GM13977 (cell line): ENCODE data around the gene USP11.
"Not testable (repeated sequence)": the region's sequence is repeated elsewhere in the genome, so short reads cannot be mapped to it uniquely, and the experiment has no call there.

Experiments used
- DNase-seq: peaks from one replicate; pipeline ENCODE4 v3.0.0; 2012; ENCODE audit warnings: low spot score
- CTCF ChIP-seq: IDR thresholded peaks from 2 replicates; pipeline ENCODE4 v1.5.1; 2012; ENCODE audit warnings: mild to moderate bottlenecking, control low read depth; ENCODE audit not compliant: insufficient read depth; ENCODE audit errors: extremely low read depth, missing control alignments
- in situ Hi-C: fragments of 300-500 bp; cut with MboI; formaldehyde crosslinking; loops from one replicate; pipeline ENCODE4 v1.12.0; 2022; ENCODE audit warnings: low sequenced_read_pairs, low pct_unique_long_range_greater_than_20kb, mixed read lengths, inconsistent platforms; ENCODE audit not compliant: unreplicated experiment

The USP11 gene

GRCh38 chrX:47283015-47283771, 50.4 kb downstream of the USP11 start:
- no peak for DNase-seq
- in situ Hi-C loops = no loop called here
- TF ChIP-seq CTCF = no peak

DNA sequence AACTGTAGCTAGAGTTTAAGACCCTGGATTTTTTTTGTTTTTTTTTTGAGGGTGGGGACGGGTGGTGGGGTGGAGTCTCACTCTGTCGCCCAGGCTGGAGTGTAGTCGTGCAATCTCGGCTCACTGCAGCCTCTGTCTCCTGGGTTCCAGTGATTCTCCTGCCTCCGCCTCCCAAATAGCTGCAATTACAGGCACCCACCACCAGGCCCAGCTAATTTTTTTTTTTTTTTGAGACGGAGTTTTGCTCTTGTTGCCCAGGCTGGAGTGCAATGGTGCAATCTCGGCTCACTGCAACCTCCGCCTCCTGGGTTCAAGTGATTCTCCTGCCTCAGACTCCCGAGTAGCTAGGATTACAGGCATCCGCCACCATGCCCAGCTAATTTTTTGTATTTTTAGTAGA, 51.8 kb downstream of the USP11 start:
- DNase-seq, in situ Hi-C loops: not testable (repeated sequence)

DNA sequence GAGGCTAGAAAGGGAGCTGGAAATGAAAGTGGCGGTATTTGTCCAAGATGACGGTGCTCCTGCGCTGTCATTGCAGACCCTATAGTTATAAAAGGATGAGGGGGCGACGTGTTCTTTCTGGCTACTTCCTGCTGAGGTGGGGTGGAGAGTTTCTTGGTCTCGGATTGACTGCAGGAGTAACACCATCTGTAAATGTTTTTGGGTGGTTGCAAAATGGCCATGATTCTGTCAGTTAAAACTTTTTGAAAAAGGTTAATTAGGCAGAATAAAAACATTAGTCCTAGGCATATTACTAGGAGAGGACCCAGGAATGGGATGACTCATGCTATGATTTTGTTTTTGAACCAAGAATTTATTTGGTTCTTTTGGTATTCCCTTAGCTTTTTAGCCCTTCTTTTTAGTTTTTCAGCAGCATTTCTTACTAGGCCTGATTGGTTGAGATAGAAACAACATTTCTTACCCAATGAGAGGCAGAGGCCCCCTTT, 53.1 kb downstream of the USP11 start:
- in situ Hi-C loops = no loop called here
- no peak for DNase-seq
- TF ChIP-seq CTCF = no peak

DNA sequence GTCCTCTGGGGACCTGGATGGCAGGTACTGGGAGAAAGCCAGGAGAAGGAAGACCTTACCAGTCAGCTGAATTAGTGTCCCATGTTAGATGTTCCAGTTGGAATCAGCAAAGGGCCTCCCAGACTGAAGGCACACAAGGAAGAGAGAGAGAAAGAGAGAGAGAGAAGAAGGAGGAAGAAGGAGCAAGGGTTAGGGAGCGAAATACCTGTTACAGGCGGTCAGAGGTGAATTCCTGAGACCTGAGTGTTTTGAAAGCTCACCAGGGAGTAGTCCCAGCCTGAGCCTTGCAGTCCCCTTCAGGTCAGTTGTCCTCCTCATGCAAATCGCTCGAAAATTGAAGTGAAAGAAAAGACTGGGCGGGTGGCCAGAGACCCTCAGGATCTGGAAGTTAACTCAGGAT, 60.3 kb downstream of the USP11 start:
- TF ChIP-seq CTCF = no peak
- DNase-seq = no peak
- in situ Hi-C loops = no loop called here

GRCh38 chrX:47296766-47297365, 64.1 kb downstream of the USP11 start:
- no peak for TF ChIP-seq CTCF
- in situ Hi-C loops = no loop called here
- DNase-seq = no peak

GRCh38 chrX:47297874-47298273, 65.1 kb downstream of the USP11 start:
- no peak for DNase-seq
- no peak for TF ChIP-seq CTCF
- in situ Hi-C loops = no loop called here
